Measurements from ENCODE around the gene ENTPD1.

The ENTPD1 gene

DNA sequence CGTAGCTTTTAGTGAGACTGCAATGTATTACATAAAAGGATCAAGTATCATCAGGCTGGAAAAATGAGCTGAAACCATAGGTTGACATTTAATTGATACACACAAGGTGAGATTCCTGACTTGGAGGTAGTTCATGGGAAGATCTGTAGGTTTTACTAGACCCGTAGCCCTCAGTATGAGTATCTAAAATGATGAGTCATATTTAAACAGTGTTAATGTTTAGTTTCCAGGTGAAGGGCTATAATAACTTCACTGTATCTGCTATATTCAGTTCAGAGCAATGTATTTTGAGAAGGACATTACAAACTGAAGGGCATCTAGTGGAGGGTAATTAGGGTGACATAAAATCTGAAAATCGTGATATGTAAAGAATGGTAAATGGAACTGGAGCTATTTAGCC is 35.0 kb downstream of the ENTPD1 start (continued):
- TF ChIP-seq ZNF324 (tag by site-specific recombination; IDR thresholded peaks at IDR 0.05): no peak
- no peak for TF ChIP-seq RBAK (tag by site-specific recombination; IDR thresholded peaks at IDR 0.05)
- TF ChIP-seq, protein P1, sequence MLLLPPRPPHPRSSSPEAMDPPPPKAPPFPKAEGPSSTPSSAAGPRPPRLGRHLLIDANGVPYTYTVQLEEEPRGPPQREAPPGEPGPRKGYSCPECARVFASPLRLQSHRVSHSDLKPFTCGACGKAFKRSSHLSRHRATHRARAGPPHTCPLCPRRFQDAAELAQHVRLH (tag by site-specific recombination; IDR thresholded peaks at IDR 0.05): no peak
- no peak for TF ChIP-seq ZSCAN23 (tag by site-specific recombination; IDR thresholded peaks at IDR 0.05)
- no peak for TF ChIP-seq ZNF624 (tag by site-specific recombination; IDR thresholded peaks at IDR 0.05)
- no peak for TF ChIP-seq ZNF140 (tag by site-specific recombination; IDR thresholded peaks at IDR 0.05)
- TF ChIP-seq, protein P2, sequence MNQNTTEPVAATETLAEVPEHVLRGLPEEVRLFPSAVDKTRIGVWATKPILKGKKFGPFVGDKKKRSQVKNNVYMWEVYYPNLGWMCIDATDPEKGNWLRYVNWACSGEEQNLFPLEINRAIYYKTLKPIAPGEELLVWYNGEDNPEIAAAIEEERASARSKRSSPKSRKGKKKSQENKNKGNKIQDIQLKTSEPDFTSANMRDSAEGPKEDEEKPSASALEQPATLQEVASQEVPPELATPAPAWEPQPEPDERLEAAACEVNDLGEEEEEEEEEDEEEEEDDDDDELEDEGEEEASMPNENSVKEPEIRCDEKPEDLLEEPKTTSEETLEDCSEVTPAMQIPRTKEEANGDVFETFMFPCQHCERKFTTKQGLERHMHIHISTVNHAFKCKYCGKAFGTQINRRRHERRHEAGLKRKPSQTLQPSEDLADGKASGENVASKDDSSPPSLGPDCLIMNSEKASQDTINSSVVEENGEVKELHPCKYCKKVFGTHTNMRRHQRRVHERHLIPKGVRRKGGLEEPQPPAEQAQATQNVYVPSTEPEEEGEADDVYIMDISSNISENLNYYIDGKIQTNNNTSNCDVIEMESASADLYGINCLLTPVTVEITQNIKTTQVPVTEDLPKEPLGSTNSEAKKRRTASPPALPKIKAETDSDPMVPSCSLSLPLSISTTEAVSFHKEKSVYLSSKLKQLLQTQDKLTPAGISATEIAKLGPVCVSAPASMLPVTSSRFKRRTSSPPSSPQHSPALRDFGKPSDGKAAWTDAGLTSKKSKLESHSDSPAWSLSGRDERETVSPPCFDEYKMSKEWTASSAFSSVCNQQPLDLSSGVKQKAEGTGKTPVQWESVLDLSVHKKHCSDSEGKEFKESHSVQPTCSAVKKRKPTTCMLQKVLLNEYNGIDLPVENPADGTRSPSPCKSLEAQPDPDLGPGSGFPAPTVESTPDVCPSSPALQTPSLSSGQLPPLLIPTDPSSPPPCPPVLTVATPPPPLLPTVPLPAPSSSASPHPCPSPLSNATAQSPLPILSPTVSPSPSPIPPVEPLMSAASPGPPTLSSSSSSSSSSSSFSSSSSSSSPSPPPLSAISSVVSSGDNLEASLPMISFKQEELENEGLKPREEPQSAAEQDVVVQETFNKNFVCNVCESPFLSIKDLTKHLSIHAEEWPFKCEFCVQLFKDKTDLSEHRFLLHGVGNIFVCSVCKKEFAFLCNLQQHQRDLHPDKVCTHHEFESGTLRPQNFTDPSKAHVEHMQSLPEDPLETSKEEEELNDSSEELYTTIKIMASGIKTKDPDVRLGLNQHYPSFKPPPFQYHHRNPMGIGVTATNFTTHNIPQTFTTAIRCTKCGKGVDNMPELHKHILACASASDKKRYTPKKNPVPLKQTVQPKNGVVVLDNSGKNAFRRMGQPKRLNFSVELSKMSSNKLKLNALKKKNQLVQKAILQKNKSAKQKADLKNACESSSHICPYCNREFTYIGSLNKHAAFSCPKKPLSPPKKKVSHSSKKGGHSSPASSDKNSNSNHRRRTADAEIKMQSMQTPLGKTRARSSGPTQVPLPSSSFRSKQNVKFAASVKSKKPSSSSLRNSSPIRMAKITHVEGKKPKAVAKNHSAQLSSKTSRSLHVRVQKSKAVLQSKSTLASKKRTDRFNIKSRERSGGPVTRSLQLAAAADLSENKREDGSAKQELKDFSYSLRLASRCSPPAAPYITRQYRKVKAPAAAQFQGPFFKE (tag by site-specific recombination; IDR thresholded peaks at IDR 0.05; ENCODE audit: borderline replicate concordance): no peak
- TF ChIP-seq TCF7L2 (IDR thresholded peaks at IDR 0.05; ENCODE audit: borderline replicate concordance, low read depth, low read length): no peak
- TF ChIP-seq WT1 (tag by site-specific recombination; IDR thresholded peaks at IDR 0.05): no peak

DNA sequence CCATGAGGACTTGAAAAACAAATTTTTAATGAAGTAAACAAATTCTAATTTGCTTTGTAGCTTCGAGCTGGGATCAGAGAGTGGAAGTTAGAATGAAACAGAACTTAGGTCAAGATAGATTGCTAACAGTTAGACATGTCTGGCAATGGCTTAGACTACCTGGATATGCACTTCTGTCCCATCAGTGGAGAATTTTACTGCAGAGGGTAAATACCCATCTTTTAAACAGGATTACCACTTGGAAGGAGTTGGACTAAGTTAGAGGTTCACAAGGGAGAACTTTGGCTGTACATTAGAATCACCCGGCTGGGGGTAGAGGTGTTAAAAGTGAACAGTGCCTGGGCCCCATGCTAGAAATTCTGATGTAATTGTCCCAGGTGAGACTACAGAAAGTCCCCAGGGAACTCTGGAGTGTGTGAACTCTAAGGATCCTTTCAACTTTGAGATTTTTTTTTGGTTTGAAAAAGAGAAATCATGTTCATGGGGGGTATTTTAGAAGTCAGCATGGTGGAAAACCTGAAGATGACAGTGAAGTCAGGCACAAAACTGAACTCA is 35.5 kb downstream of the ENTPD1 start:
- CTCF ChIA-PET: no interaction called here
- H3K27ac ChIP-seq (ENCODE audit: extremely low read depth, low read depth, low read length): no peak overlapping the region
- H3K4me1 ChIP-seq (ENCODE audit: control insufficient read depth, insufficient read depth, low read length): no peaks in the 10 kb centered on the region
- TF ChIP-seq ZNF292 (tag by site-specific recombination; IDR thresholded peaks at IDR 0.05; ENCODE audit: borderline replicate concordance, low read depth) (no peak), ZNF394 (tag by site-specific recombination; IDR thresholded peaks at IDR 0.05; ENCODE audit: borderline replicate concordance) (no peak), GLIS2 (tag by site-specific recombination; IDR thresholded peaks at IDR 0.05) (no peak), KLF7 (tag by site-specific recombination; IDR thresholded peaks at IDR 0.05; ENCODE audit: borderline replicate concordance) (no peak), ZNF473 (tag by site-specific recombination; IDR thresholded peaks at IDR 0.05) (no peak), ZNF792 (tag by site-specific recombination; IDR thresholded peaks at IDR 0.05) (no peak), WT1 (tag by site-specific recombination; IDR thresholded peaks at IDR 0.05) (no peak), ZNF510 (tag by site-specific recombination; IDR thresholded peaks at IDR 0.05; ENCODE audit: insufficient replicate concordance) (no peak), ZNF175 (tag by site-specific recombination; IDR thresholded peaks at IDR 0.05) (no peak)
- POLR2A ChIA-PET: no interaction called here
- no peaks in the 10 kb centered on the region for H3K36me3 ChIP-seq (ENCODE audit: control insufficient read depth in 2 of 2, insufficient read depth in 1 of 2, low read length in 2 of 2)
- no peaks in the 10 kb centered on the region for H3K9me3 ChIP-seq (ENCODE audit: control insufficient read depth, insufficient read depth, low read depth, low read length)
- no peak overlapping the region for H3K4me3 ChIP-seq (ENCODE audit: low read depth, low read length)

DNA sequence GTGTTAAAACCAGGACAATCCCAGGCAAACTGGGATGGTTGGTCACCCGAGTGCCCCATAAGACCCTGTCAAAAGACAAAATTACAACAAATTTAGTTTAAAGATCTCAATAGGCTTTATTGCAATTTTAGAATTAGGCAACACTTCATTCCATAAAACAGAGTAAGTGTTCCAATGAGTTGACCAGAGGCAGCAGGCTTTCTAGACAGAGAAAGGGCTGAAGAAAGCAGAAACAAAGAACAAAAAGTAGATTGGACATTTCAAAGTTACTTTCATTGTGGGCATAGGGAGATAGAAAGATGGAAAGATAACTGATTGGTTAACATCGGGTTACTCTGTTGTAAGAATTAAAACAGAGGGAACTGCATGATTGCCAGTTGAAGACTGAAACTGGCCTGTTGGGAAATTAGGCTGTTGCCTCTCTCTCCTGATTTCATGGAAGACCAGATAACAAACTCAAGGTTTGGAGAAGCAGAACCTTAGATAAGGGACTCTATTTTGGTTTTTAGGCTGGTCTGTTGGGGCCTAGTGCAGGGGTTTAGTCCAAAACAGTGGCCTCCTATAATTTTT is 36.3 kb downstream of the ENTPD1 start:
- Histone ChIP-seq H3K4me1 (ENCODE audit: control insufficient read depth, insufficient read depth, low read length) (no peaks in the 10 kb centered on the region), H3K27ac (ENCODE audit: extremely low read depth, low read depth, low read length) (no peak overlapping the region), H3K36me3 (ENCODE audit: control insufficient read depth in 2 of 2, insufficient read depth in 1 of 2, low read length in 2 of 2) (no peaks in the 10 kb centered on the region), H3K4me3 (ENCODE audit: low read depth, low read length) (no peak overlapping the region), H3K9me3 (ENCODE audit: control insufficient read depth, insufficient read depth, low read depth, low read length) (no peaks in the 10 kb centered on the region)
- ChIA-PET POLR2A (no interaction called here), CTCF (no interaction called here)
- TF ChIP-seq ZBTB7A (tag by site-specific recombination; IDR thresholded peaks at IDR 0.05; ENCODE audit: low read depth) (no peak), YY1 (tag by site-specific recombination; IDR thresholded peaks at IDR 0.05) (no peak), ZNF175 (tag by site-specific recombination; IDR thresholded peaks at IDR 0.05) (no peak), ZNF335 (tag by site-specific recombination; conservative IDR thresholded peaks at IDR 0.05) (no peak), ZSCAN16 (tag by site-specific recombination; IDR thresholded peaks at IDR 0.05) (no peak), ZNF23 (tag by site-specific recombination; IDR thresholded peaks at IDR 0.05; ENCODE audit: borderline replicate concordance) (no peak), ZNF629 (tag by site-specific recombination; IDR thresholded peaks at IDR 0.05) (no peak), ZNF324 (tag by site-specific recombination; IDR thresholded peaks at IDR 0.05) (no peak), WT1 (tag by site-specific recombination; IDR thresholded peaks at IDR 0.05) (no peak), ZNF2 (tag by site-specific recombination; IDR thresholded peaks at IDR 0.05) (no peak), ZNF747 (tag by site-specific recombination; IDR thresholded peaks at IDR 0.05) (no peak), ZNF791 (tag by site-specific recombination; IDR thresholded peaks at IDR 0.05) (no peak), GLIS2 (tag by site-specific recombination; IDR thresholded peaks at IDR 0.05) (no peak), ZSCAN30 (tag by site-specific recombination; IDR thresholded peaks at IDR 0.05) (no peak), ZNF677 (tag by site-specific recombination; IDR thresholded peaks at IDR 0.05) (no peak), ZNF843 (tag by site-specific recombination; IDR thresholded peaks at IDR 0.05) (no peak), ZNF10 (tag by site-specific recombination; IDR thresholded peaks at IDR 0.05) (no peak), ZNF473 (tag by site-specific recombination; IDR thresholded peaks at IDR 0.05) (no peak)

Measured in HEK293 (cell line).